Measurements from ENCODE around the gene EFCAB11. TPM values are rescaled to one million over a fixed set of nuclear protein-coding genes. Genes with fewer than 3 reads are reported as not detected.

The EFCAB11 gene
- total RNA-seq, 1 donor from 2014 or later: 7.1 TPM

- no peak for DNase-seq (ENCODE audit: low spot score)
Observed at GRCh38 chr14:89814126-89814525, 140.4 kb downstream of the EFCAB11 start.

- no peak for DNase-seq (ENCODE audit: low spot score)
Observed at GRCh38 chr14:89813617-89814031, 140.9 kb downstream of the EFCAB11 start.

- no peak for DNase-seq (ENCODE audit: low spot score)
Observed at GRCh38 chr14:89811954-89812575, 142.5 kb downstream of the EFCAB11 start.

GRCh38 chr14:89810101-89810500, 144.4 kb downstream of the EFCAB11 start:
- DNase-seq (ENCODE audit: low spot score): no peak

GRCh38 chr14:89807892-89808291, 146.6 kb downstream of the EFCAB11 start:
- no peak for DNase-seq (ENCODE audit: low spot score)

GRCh38 chr14:89807151-89807550, 147.4 kb downstream of the EFCAB11 start:
- no peak for DNase-seq (ENCODE audit: low spot score)

GRCh38 chr14:89806451-89806850, 148.1 kb downstream of the EFCAB11 start:
- no peak for DNase-seq (ENCODE audit: low spot score)

- no peak for DNase-seq (ENCODE audit: low spot score)
Observed at GRCh38 chr14:89805501-89805900, 149.0 kb downstream of the EFCAB11 start.

GRCh38 chr14:89803542-89803941, 151.0 kb downstream of the EFCAB11 start:
- no peak for DNase-seq (ENCODE audit: low spot score)

- no peak for DNase-seq (ENCODE audit: low spot score)
Observed at GRCh38 chr14:89801136-89801535, 153.4 kb downstream of the EFCAB11 start.

- DNase-seq (ENCODE audit: low spot score): no peak
Observed at GRCh38 chr14:89798212-89798773, 156.2 kb downstream of the EFCAB11 start.

GRCh38 chr14:89797148-89797547, 157.4 kb downstream of the EFCAB11 start:
- DNase-seq (ENCODE audit: low spot score): no peak

GRCh38 chr14:89794096-89794495, 160.4 kb downstream of the EFCAB11 start:
- DNase-seq (ENCODE audit: low spot score): no peak

GRCh38 chr14:89793367-89793716, 161.2 kb downstream of the EFCAB11 start:
- DNase-seq (ENCODE audit: low spot score): no peak

GRCh38 chr14:89792489-89793366, 161.8 kb downstream of the EFCAB11 start:
- no peak for DNase-seq (ENCODE audit: low spot score)

GRCh38 chr14:89787525-89787924, 167.0 kb downstream of the EFCAB11 start:
- no peak for DNase-seq (ENCODE audit: low spot score)

- no peak for DNase-seq (ENCODE audit: low spot score)
Observed at GRCh38 chr14:89781046-89781445, 173.5 kb downstream of the EFCAB11 start.

- no peak for DNase-seq (ENCODE audit: low spot score)
Observed at GRCh38 chr14:89779707-89780106, 174.8 kb downstream of the EFCAB11 start.

GRCh38 chr14:89775946-89776345, 178.6 kb downstream of the EFCAB11 start:
- no peak for DNase-seq (ENCODE audit: low spot score)

- DNase-seq (ENCODE audit: low spot score): no peak
Observed at GRCh38 chr14:89775151-89775550, 179.4 kb downstream of the EFCAB11 start.

GRCh38 chr14:89773644-89774316, 180.8 kb downstream of the EFCAB11 start:
- peak; percentile 53 for DNase-seq (ENCODE audit: low spot score)

GRCh38 chr14:89773151-89773550, 181.4 kb downstream of the EFCAB11 start:
- no peak for DNase-seq (ENCODE audit: low spot score)

All from ureter (tissue), 1 donor.